Gastrocnemius medialis (tissue), 4 donors: ENCODE results near the gene GPR78. TPM values are rescaled to one million over a fixed set of nuclear protein-coding genes. Genes with fewer than 3 reads are reported as not detected.
"Not testable (repeated sequence)": the region's sequence is repeated elsewhere in the genome, so short reads cannot be mapped to it uniquely, and the experiment has no call there.

Experiments
- ATAC-seq, 2 donors: fragments of 150-250 bp; one replicate each; pipeline ENCODE4 v1.9.1; 2016
- DNase-seq, 2 donors: peaks; one replicate each; pipeline ENCODE4 v3.0.0-alpha.2; 2019
- H3K27ac ChIP-seq, 4 donors: fragments of 200-600 bp; sonication (generic); 1 replicate in 1 of 4; 2 replicates in 3 of 4; pipeline ENCODE4 v1.5.1; 2016 to 2018; ENCODE audit warnings: mild to moderate bottlenecking in 2 of 4, moderate library complexity in 1 of 4
- H3K27me3 ChIP-seq, 3 donors: fragments of 200-600 bp; sonication (generic) in 2 of 3; 1 replicate in 1 of 3; 2 replicates in 2 of 3; pipeline versions ENCODE4 v1.5.1 to v1.6.0; 2016 to 2019; ENCODE audit warnings: mild to moderate bottlenecking in 1 of 3, moderate library complexity in 1 of 3
- H3K36me3 ChIP-seq, 2 donors: fragments of 200-600 bp; sonication (generic) in 1 of 2; one replicate each; pipeline ENCODE4 v1.5.1; 2017 to 2018
- H3K4me1 ChIP-seq, 2 donors: fragments of 200-600 bp; sonication (generic) in 1 of 2; one replicate each; pipeline ENCODE4 v1.5.1; 2016 to 2017; ENCODE audit warnings: mild to moderate bottlenecking in 2 of 2
- H3K4me3 ChIP-seq, 4 donors: fragments of 200-600 bp; sonication (generic) in 3 of 4; 1 replicate in 1 of 4; 2 replicates in 3 of 4; pipeline ENCODE4 v1.5.1; 2016 to 2019; ENCODE audit warnings: mild to moderate bottlenecking in 2 of 4
- H3K9me3 ChIP-seq, 3 donors: fragments of 200-600 bp; sonication (generic) in 2 of 3; 1 replicate in 1 of 3; 2 replicates in 2 of 3; pipeline ENCODE4 v1.5.1; 2016 to 2019
- CTCF ChIP-seq, 5 experiments: fragments of 450-650 bp in 3 of 5; fragments of 200-600 bp in 2 of 5; sonication (generic) in 2 of 5; IDR thresholded peaks in 4 of 5; conservative IDR thresholded peaks in 1 of 5; 1 replicate in 4 of 5; 2 replicates in 1 of 5; pipeline ENCODE4 v1.5.1; 2016 to 2019; ENCODE audit warnings: antibody characterized with exemption in 5 of 5, mild to moderate bottlenecking in 3 of 5, moderate library complexity in 3 of 5
- POLR2A ChIP-seq, 2 donors: fragments of 450-650 bp; IDR thresholded peaks; one replicate each; pipeline ENCODE4 v1.6.1; 2017; ENCODE audit warnings: antibody characterized with exemption in 2 of 2, mild to moderate bottlenecking in 2 of 2, moderate library complexity in 2 of 2
- in situ Hi-C, 4 donors: fragments of 200-750 bp; cut with MboI; loops; one replicate each; pipeline versions ENCODE4 v1.15.0 to v1.8.0; 2017; ENCODE audit warnings: low sequenced_read_pairs in 4 of 4
- intact Hi-C: fragments of 100-400 bp; cut with DNase I; formaldehyde crosslinking; loops from one replicate; pipeline ENCODE4 v1.15.1; 2023; ENCODE audit warnings: low total_unique reads
- total RNA-seq, 4 donors: library from RNA; depleted of rRNA; stranded (reverse); fragments of >200 nt; gene quantifications; one replicate each; pipeline versions ENCODE4 v1.1.0 to v1.2.3, GENCODE V29; 2016

GPR78 gene
- total RNA-seq, 4 donors from 2014 or later, result not detected

DNA sequence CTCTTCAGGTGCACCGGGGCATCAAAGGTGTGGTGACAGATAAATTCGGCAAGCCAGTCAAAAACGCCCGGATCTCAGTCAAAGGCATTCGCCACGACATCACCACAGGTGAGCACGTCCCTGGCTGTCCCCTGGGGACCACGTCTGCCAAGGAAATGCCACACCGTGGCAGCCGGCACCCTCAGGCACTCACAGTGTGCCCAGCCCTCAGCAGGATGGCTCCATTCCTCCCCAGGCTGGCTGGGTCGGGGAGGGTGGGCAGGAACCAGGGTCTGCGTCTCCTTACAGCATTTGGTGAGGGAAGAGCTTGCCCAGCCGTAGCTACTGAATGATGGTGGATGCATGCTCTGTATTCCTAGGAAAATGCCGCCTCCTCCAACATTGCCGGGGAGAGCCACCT, 38.2 kb downstream of the GPR78 start:
- Histone ChIP-seq H3K27me3 (peaks cover 0 to 5% (median 0%) of the 10 kb centered on the region in 3 donors), H3K4me3 (no peak overlapping the region), H3K4me1 (no peaks in the 10 kb centered on the region), H3K9me3 (no peaks in the 10 kb centered on the region), H3K36me3 (no peaks in the 10 kb centered on the region), H3K27ac (no peak overlapping the region)
- DNase-seq, result no peak
- in situ Hi-C loops (no loop called here), intact Hi-C loops (no loop called here)
- no peak for TF ChIP-seq POLR2A (IDR thresholded peaks at IDR 0.05)
- TF ChIP-seq CTCF (IDR thresholded peaks at IDR 0.05 in 4 of 5, conservative IDR thresholded peaks at IDR 0.05 in 1 of 5), result no peak
- ATAC-seq, result no peak

DNA sequence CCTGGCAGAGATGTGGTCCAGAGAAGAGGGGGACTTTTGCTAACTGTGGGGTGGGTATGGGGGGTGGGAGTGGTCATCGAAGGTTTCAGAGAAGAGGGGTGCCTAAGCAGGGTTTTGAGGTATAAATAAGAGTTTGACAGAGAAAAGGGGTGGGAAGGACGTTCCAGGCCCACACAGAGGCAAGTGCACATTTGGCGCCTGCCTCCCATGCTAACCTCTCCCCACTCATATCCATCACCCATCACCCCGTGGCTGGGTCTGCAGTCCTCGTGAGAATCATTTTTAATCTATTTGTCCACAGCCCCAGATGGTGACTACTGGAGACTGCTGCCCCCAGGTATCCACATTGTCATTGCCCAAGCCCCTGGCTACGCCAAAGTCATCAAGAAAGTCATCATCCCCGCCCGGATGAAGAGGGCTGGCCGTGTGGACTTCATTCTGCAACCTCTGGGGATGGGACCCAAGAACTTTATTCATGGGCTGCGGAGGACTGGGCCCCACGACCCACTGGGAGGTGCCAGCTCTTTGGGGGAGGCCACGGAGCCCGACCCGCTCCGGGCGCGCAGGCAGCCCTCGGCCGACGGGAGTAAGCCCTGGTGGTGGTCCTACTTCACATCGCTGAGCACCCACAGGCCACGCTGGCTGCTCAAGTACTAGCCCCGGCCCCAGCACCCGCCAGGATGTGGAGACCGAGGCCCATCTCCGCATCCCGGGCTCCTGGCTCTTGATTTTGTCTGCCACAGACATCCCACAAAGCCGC, 38.9 kb downstream of the GPR78 start:
- Histone ChIP-seq H3K36me3 (no peaks in the 10 kb centered on the region), H3K4me3 (no peak overlapping the region), H3K4me1 (no peaks in the 10 kb centered on the region), H3K9me3 (no peaks in the 10 kb centered on the region), H3K27me3 (peaks cover 0 to 5% (median 0%) of the 10 kb centered on the region in 3 donors), H3K27ac (no peak overlapping the region)
- TF ChIP-seq CTCF (IDR thresholded peaks at IDR 0.05 in 4 of 5, conservative IDR thresholded peaks at IDR 0.05 in 1 of 5) (no peak), POLR2A (IDR thresholded peaks at IDR 0.05) (no peak)
- ATAC-seq (no peak), DNase-seq (no peak)
- in situ Hi-C loops (no loop called here), intact Hi-C loops (no loop called here)

GRCh38 chr4:8621135-8621534, 40.9 kb downstream of the GPR78 start:
- in situ Hi-C loops, H3K4me3 ChIP-seq, H3K4me1 ChIP-seq, H3K27me3 ChIP-seq, H3K36me3 ChIP-seq, H3K9me3 ChIP-seq, H3K27ac ChIP-seq, intact Hi-C loops, DNase-seq, ATAC-seq: not testable (repeated sequence)

- in situ Hi-C loops, result not testable (repeated sequence)
These were observed 44.5 kb downstream of the GPR78 start for GRCh38 chr4:8624601-8625272.

GRCh38 chr4:8630240-8630905, 50.2 kb downstream of the GPR78 start:
- H3K27ac ChIP-seq, H3K36me3 ChIP-seq, H3K4me3 ChIP-seq, H3K9me3 ChIP-seq, intact Hi-C loops, H3K27me3 ChIP-seq, H3K4me1 ChIP-seq, ATAC-seq, in situ Hi-C loops, DNase-seq: not testable (repeated sequence)

More at GRCh38 chr4:8624601-8625272, 44.5 kb downstream of the GPR78 start:
- H3K27me3 ChIP-seq, H3K4me3 ChIP-seq, ATAC-seq, H3K9me3 ChIP-seq, H3K36me3 ChIP-seq, DNase-seq, intact Hi-C loops, H3K27ac ChIP-seq, H3K4me1 ChIP-seq: not testable (repeated sequence)

DNA sequence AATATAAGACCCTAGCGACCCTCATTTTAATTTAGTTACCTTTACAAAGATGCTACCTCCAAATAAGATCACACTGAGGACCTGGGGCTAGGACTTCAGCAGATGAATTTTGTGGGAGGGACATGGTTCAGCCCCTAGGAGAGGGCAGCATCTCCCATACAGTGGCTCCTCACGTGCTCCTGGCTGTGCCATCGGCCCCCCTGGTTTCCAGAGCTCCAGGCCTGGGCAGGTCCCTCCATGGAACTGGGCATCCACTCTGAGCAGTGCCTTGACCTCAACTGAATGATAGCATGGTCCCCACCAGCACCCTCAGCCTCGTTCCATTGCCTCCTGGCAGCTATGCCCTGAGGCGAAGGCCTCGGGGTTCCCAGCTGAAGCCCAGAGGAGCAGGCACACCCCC, 51.7 kb downstream of the GPR78 start:
- DNase-seq, intact Hi-C loops, ATAC-seq, H3K4me3 ChIP-seq, H3K4me1 ChIP-seq, H3K9me3 ChIP-seq, H3K27ac ChIP-seq, in situ Hi-C loops, H3K36me3 ChIP-seq, H3K27me3 ChIP-seq: not testable (repeated sequence)

GRCh38 chr4:8634773-8635172, 54.6 kb downstream of the GPR78 start:
- in situ Hi-C loops, DNase-seq, H3K27ac ChIP-seq, H3K4me3 ChIP-seq, H3K27me3 ChIP-seq, ATAC-seq, H3K36me3 ChIP-seq, H3K4me1 ChIP-seq, intact Hi-C loops, H3K9me3 ChIP-seq: not testable (repeated sequence)

GRCh38 chr4:8635897-8636554, 55.8 kb downstream of the GPR78 start:
- intact Hi-C loops, H3K27ac ChIP-seq, H3K27me3 ChIP-seq, ATAC-seq, H3K4me3 ChIP-seq, H3K4me1 ChIP-seq, in situ Hi-C loops, H3K36me3 ChIP-seq, H3K9me3 ChIP-seq, DNase-seq: not testable (repeated sequence)
